GM23338 (cell line): Measurements from ENCODE around the gene RAB3B. TPM values are rescaled to one million over a fixed set of nuclear protein-coding genes. Genes with fewer than 3 reads are reported as not detected.

Experiments used
- ATAC-seq: fragments of 200-7000 bp; cut with Tn5 transposase; 3 replicates; pipeline ENCODE4 v1.9.1; 2020
- DNase-seq: peaks from one replicate; pipeline ENCODE4 v3.0.0-alpha.2; 2015; ENCODE audit warnings: low spot score
- H2AFZ ChIP-seq: fragments of 200-600 bp; sonication (generic); 2 replicates; pipeline ENCODE4 v1.8.0; 2016; ENCODE audit warnings: antibody characterized with exemption, mild to moderate bottlenecking, moderate library complexity
- H3F3A ChIP-seq: fragments of 200-600 bp; sonication (generic); replicated peaks from 2 replicates; pipeline ENCODE4 v1.8.0; 2017; ENCODE audit warnings: antibody characterized with exemption, mixed run types, low read depth
- H3K27ac ChIP-seq: fragments of 200-600 bp; sonication (generic); 2 replicates; pipeline ENCODE4 v1.6.1; 2016; ENCODE audit warnings: low read depth
- H3K27me3 ChIP-seq: fragments of 200-600 bp; sonication (generic); 2 replicates; pipeline ENCODE4 v1.8.0; 2016; ENCODE audit warnings: mild to moderate bottlenecking, mixed run types, moderate library complexity; ENCODE audit not compliant: insufficient read depth
- H3K36me3 ChIP-seq: fragments of 200-600 bp; sonication (generic); 2 replicates; pipeline ENCODE4 v1.8.0; 2016; ENCODE audit warnings: mild to moderate bottlenecking; ENCODE audit not compliant: insufficient read depth
- H3K4me1 ChIP-seq: fragments of 200-600 bp; sonication (generic); 2 replicates; pipeline ENCODE4 v1.8.0; 2016; ENCODE audit warnings: mild to moderate bottlenecking, moderate library complexity; ENCODE audit not compliant: insufficient read depth
- H3K4me2 ChIP-seq: fragments of 200-600 bp; sonication (generic); 2 replicates; pipeline ENCODE4 v1.7.1; 2017; ENCODE audit warnings: mixed run types
- H3K4me3 ChIP-seq: fragments of 200-600 bp; sonication (generic); 2 replicates; pipeline ENCODE4 v1.6.1; 2016; ENCODE audit warnings: mixed run types
- H3K79me2 ChIP-seq: fragments of 200-600 bp; sonication (generic); replicated peaks from 2 replicates; pipeline ENCODE4 v1.8.0; 2017; ENCODE audit warnings: mild to moderate bottlenecking; ENCODE audit not compliant: insufficient read depth
- H3K9me2 ChIP-seq: fragments of 200-600 bp; sonication (generic); 2 replicates; pipeline ENCODE4 v1.8.0; 2017; ENCODE audit not compliant: insufficient read depth
- H4K20me1 ChIP-seq: fragments of 200-600 bp; sonication (generic); replicated peaks from 2 replicates; pipeline ENCODE4 v1.8.0; 2017; ENCODE audit warnings: mild to moderate bottlenecking; ENCODE audit not compliant: insufficient read depth
- H3K27ac Mint-ChIP-seq: 2 replicates; pipeline ENCODE4 v1.8.0; 2020; ENCODE audit warnings: inconsistent platforms, mild to moderate bottlenecking, moderate library complexity, mixed read lengths
- H3K27me3 Mint-ChIP-seq: 3 replicates; pipeline ENCODE4 v1.8.0; 2022; ENCODE audit warnings: low read depth, mild to moderate bottlenecking, moderate library complexity, mixed read lengths, inconsistent platforms; ENCODE audit not compliant: insufficient read depth, poor library complexity
- H3K36me3 Mint-ChIP-seq: 3 replicates; pipeline ENCODE4 v1.8.0; 2021; ENCODE audit warnings: low read depth, mild to moderate bottlenecking, inconsistent platforms, moderate library complexity, mixed read lengths
- H3K4me1 Mint-ChIP-seq: 3 replicates; pipeline ENCODE4 v1.8.0; 2020; ENCODE audit warnings: mild to moderate bottlenecking, inconsistent platforms, mixed read lengths
- H3K4me3 Mint-ChIP-seq: 3 replicates; pipeline ENCODE4 v1.8.0; 2021; ENCODE audit warnings: moderate library complexity, mild to moderate bottlenecking, inconsistent platforms, mixed read lengths
- H3K9me3 Mint-ChIP-seq: 3 replicates; pipeline ENCODE4 v1.8.0; 2020; ENCODE audit warnings: moderate library complexity, mild to moderate bottlenecking, inconsistent platforms, mixed read lengths
- CREB1 ChIP-seq: fragments of 250-450 bp; sonication (Bioruptor Pico); IDR thresholded peaks from 2 replicates; pipeline ENCODE4 v1.5.0; 2020; ENCODE audit warnings: low read depth, mild to moderate bottlenecking, moderate library complexity
- EZH2phosphoT487 ChIP-seq: fragments of 200-600 bp; sonication (generic); IDR thresholded peaks from one replicate; pipeline ENCODE4 v1.8.1; 2018; ENCODE audit warnings: antibody characterized with exemption; ENCODE audit not compliant: unreplicated experiment
- NANOG ChIP-seq: IDR thresholded peaks from 2 replicates; pipeline ENCODE4 v1.6.1; 2016; ENCODE audit warnings: antibody characterized with exemption, borderline replicate concordance
- STAT1 ChIP-seq: IDR thresholded peaks from one replicate; pipeline ENCODE4 v1.6.1; 2016; ENCODE audit warnings: antibody characterized with exemption; ENCODE audit not compliant: unreplicated experiment
- ZNF114 ChIP-seq: fragments of 250-450 bp; sonication (Bioruptor Pico); IDR thresholded peaks from 2 replicates; pipeline ENCODE4 v1.5.0; 2020; ENCODE audit warnings: mild to moderate bottlenecking, moderate library complexity
- ZNF331 ChIP-seq: fragments of 250-450 bp; sonication (Bioruptor Pico); IDR thresholded peaks from 2 replicates; pipeline ENCODE4 v1.5.0; 2020; ENCODE audit warnings: low read depth, mild to moderate bottlenecking, moderate library complexity
- polyA plus RNA-seq: library from polyadenylated mRNA; unstranded; fragments of >200 nt; fragmentation: Nextera tagmentation; extraction: Ambion mirVana; gene quantifications from 2 replicates; pipeline ENCODE4 v1.2.1, GENCODE V29; 2016
- total RNA-seq: library from RNA; depleted of rRNA; stranded (reverse); fragments of >200 nt; shearing (Covaris generic); gene quantifications from 2 replicates; pipeline ENCODE4 v1.2.3, GENCODE V29; 2014
- TF ChIP-seq, protein P1 (sequence below), 2 experiments: fragments of 200-600 bp in 1 of 2; sonication (generic) in 1 of 2; conservative IDR thresholded peaks; 2 replicates each; pipeline versions ENCODE4 v1.5.1 to v1.6.1; 2016 to 2017; ENCODE audit warnings: antibody characterized with exemption in 2 of 2, low read depth in 2 of 2, mild to moderate bottlenecking in 2 of 2, moderate library complexity in 1 of 2
- TF ChIP-seq, protein P2 (sequence below): IDR thresholded peaks from 2 replicates; pipeline ENCODE4 v1.6.1; 2016; ENCODE audit warnings: antibody characterized with exemption
- TF ChIP-seq, protein P3 (sequence below): fragments of 250-450 bp; sonication (Bioruptor Pico); IDR thresholded peaks from 2 replicates; pipeline ENCODE4 v1.5.0; 2020; ENCODE audit warnings: mild to moderate bottlenecking, moderate library complexity

RAB3B gene
- total and polyA plus RNA-seq, 2 experiments from 2014 or later, result 18.3 to 37.9 TPM

DNA sequence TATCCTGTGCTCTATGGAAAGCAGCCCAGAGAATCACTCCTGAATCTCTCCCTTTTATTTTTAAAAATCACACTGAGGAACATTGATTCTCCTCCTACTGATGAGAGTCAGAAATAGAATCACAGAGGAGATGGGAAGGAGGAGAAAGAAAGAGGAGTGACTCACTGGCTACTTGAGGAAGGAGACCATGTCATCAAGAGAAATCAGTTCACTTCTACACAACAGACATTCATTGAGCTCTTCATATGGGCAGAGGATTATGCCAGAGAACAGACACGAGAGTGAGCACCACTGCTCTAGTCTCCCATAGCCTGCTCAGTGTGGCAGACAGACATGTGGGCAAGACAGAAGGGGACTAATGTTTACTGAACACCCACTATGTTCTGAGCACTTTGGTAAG lies 44.2 kb downstream of the RAB3B start:
- Histone ChIP-seq H3F3A (peaks cover 4% of the 10 kb centered on the region; the same call in 1 of the 2 replicates), H3K4me1 (no peaks in the 10 kb centered on the region), H3K36me3 (peaks cover 14% of the 10 kb centered on the region; the same call in 1 of the 2 replicates), H3K9me2 (no peaks in the 10 kb centered on the region), H3K4me3 (no peak overlapping the region), H3K4me2 (no peak overlapping the region), H3K79me2 (peaks cover 10% of the 10 kb centered on the region; the same call in 1 of the 2 replicates), H4K20me1 (no peaks in the 10 kb centered on the region; the same call in 1 of the 2 replicates), H2AFZ (no peak overlapping the region), H3K27me3 (no peaks in the 10 kb centered on the region), H3K27ac (no peak overlapping the region)
- H3K27me3 Mint-ChIP-seq, result peaks cover 8% of the 10 kb centered on the region
- no peak for TF ChIP-seq NANOG
- TF ChIP-seq ZNF331 (CRISPR knock-in tag), result no peak
- TF ChIP-seq, protein P1, sequence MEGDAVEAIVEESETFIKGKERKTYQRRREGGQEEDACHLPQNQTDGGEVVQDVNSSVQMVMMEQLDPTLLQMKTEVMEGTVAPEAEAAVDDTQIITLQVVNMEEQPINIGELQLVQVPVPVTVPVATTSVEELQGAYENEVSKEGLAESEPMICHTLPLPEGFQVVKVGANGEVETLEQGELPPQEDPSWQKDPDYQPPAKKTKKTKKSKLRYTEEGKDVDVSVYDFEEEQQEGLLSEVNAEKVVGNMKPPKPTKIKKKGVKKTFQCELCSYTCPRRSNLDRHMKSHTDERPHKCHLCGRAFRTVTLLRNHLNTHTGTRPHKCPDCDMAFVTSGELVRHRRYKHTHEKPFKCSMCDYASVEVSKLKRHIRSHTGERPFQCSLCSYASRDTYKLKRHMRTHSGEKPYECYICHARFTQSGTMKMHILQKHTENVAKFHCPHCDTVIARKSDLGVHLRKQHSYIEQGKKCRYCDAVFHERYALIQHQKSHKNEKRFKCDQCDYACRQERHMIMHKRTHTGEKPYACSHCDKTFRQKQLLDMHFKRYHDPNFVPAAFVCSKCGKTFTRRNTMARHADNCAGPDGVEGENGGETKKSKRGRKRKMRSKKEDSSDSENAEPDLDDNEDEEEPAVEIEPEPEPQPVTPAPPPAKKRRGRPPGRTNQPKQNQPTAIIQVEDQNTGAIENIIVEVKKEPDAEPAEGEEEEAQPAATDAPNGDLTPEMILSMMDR (conservative IDR thresholded peaks at IDR 0.05; ENCODE audit: low read depth in 2 of 2), result no peak
- TF ChIP-seq, protein P2, sequence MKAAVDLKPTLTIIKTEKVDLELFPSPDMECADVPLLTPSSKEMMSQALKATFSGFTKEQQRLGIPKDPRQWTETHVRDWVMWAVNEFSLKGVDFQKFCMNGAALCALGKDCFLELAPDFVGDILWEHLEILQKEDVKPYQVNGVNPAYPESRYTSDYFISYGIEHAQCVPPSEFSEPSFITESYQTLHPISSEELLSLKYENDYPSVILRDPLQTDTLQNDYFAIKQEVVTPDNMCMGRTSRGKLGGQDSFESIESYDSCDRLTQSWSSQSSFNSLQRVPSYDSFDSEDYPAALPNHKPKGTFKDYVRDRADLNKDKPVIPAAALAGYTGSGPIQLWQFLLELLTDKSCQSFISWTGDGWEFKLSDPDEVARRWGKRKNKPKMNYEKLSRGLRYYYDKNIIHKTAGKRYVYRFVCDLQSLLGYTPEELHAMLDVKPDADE, result no peak
- no peak for TF ChIP-seq CREB1 (CRISPR knock-in tag)
- no peak for TF ChIP-seq STAT1
- TF ChIP-seq ZNF114 (CRISPR knock-in tag), result no peak
- no peak for TF ChIP-seq EZH2phosphoT487
- TF ChIP-seq, protein P3, sequence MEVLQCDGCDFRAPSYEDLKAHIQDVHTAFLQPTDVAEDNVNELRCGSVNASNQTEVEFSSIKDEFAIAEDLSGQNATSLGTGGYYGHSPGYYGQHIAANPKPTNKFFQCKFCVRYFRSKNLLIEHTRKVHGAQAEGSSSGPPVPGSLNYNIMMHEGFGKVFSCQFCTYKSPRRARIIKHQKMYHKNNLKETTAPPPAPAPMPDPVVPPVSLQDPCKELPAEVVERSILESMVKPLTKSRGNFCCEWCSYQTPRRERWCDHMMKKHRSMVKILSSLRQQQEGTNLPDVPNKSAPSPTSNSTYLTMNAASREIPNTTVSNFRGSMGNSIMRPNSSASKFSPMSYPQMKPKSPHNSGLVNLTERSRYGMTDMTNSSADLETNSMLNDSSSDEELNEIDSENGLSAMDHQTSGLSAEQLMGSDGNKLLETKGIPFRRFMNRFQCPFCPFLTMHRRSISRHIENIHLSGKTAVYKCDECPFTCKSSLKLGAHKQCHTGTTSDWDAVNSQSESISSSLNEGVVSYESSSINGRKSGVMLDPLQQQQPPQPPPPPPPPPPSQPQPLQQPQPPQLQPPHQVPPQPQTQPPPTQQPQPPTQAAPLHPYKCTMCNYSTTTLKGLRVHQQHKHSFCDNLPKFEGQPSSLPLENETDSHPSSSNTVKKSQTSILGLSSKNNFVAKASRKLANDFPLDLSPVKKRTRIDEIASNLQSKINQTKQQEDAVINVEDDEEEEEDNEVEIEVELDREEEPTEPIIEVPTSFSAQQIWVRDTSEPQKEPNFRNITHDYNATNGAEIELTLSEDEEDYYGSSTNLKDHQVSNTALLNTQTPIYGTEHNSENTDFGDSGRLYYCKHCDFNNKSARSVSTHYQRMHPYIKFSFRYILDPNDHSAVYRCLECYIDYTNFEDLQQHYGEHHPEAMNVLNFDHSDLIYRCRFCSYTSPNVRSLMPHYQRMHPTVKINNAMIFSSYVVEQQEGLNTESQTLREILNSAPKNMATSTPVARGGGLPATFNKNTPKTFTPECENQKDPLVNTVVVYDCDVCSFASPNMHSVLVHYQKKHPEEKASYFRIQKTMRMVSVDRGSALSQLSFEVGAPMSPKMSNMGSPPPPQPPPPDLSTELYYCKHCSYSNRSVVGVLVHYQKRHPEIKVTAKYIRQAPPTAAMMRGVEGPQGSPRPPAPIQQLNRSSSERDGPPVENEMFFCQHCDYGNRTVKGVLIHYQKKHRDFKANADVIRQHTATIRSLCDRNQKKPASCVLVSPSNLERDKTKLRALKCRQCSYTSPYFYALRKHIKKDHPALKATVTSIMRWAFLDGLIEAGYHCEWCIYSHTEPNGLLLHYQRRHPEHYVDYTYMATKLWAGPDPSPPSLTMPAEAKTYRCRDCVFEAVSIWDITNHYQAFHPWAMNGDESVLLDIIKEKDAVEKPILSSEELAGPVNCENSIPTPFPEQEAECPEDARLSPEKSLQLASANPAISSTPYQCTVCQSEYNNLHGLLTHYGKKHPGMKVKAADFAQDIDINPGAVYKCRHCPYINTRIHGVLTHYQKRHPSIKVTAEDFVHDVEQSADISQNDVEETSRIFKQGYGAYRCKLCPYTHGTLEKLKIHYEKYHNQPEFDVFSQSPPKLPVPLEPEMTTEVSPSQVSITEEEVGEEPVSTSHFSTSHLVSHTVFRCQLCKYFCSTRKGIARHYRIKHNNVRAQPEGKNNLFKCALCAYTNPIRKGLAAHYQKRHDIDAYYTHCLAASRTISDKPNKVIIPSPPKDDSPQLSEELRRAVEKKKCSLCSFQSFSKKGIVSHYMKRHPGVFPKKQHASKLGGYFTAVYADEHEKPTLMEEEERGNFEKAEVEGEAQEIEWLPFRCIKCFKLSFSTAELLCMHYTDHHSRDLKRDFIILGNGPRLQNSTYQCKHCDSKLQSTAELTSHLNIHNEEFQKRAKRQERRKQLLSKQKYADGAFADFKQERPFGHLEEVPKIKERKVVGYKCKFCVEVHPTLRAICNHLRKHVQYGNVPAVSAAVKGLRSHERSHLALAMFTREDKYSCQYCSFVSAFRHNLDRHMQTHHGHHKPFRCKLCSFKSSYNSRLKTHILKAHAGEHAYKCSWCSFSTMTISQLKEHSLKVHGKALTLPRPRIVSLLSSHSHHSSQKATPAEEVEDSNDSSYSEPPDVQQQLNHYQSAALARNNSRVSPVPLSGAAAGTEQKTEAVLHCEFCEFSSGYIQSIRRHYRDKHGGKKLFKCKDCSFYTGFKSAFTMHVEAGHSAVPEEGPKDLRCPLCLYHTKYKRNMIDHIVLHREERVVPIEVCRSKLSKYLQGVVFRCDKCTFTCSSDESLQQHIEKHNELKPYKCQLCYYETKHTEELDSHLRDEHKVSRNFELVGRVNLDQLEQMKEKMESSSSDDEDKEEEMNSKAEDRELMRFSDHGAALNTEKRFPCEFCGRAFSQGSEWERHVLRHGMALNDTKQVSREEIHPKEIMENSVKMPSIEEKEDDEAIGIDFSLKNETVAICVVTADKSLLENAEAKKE (CRISPR knock-in tag), result no peak
- DNase-seq (no peak), ATAC-seq (no peak)
- H3K4me3 Mint-ChIP-seq, result no peak overlapping the region
- no peaks in the 10 kb centered on the region for H3K4me1 Mint-ChIP-seq
- H3K9me3 Mint-ChIP-seq, result peaks cover 21% of the 10 kb centered on the region
- H3K36me3 Mint-ChIP-seq, result peaks cover 56% of the 10 kb centered on the region
- H3K27ac Mint-ChIP-seq, result no peak overlapping the region
